Measurements from ENCODE around the gene GABRR2. TPM values are rescaled to one million over a fixed set of nuclear protein-coding genes. Genes with fewer than 3 reads are reported as not detected.

GABRR2 gene
- under 1 TPM; 0.18 to 0.42 TPM for total RNA-seq

DNA sequence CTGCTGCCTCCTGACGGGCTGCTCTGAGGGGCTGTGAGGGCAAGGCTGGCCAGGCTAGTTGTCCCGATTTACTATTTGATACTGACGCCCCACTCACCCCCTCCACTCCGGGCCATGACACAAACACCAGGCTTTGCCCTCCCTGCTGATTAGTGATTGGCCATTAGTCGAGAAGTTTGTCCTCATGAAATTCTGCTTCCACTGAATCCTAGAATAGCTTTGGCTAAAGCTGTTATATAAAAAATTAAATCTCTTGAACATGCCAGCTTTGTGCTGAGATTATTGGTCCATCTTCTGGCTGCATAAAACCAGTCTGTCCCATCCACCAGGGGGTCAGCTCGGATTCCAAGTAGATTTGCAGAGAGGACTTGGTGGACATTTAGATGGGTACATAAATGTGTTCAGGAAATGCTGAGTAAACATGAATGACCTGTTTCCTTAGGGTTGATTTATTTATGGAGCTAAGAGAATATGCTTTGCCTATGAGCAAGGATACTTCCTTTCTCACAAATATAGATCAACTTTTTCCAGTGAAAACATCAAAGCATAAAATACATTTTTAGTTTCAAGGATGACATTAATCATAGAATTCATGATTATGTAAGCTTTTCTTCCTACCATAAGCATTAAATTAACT is at the start of gene GABRR2:
Gene GABRR2, minus strand, starts transcription at position 51 of the 637 bp plus-strand sequence. CDS start 134 bp downstream, outside the sequence.
- no peak within 1 kb of the TSS for H3K4me3 Mint-ChIP-seq
- H3K27me3 Mint-ChIP-seq (ENCODE audit: low read depth): peaks cover 2% of the 10 kb centered on the region
- DNase-seq (no peak), ATAC-seq (no peak)
- ChIA-PET CTCF (no interaction called here), POLR2A (interaction anchor here (0.6 kb wide), 1 partner anchor 13 kb away, joined by 3 read pairs; no protein-coding TSS in a partner anchor)
- peaks cover 7% of the 10 kb centered on the region for H3K36me3 Mint-ChIP-seq (ENCODE audit: low read depth)
- H3K27ac Mint-ChIP-seq: no peak within 1 kb of the TSS
- no peaks in the 10 kb centered on the region for H3K9me3 Mint-ChIP-seq (ENCODE audit: insufficient read depth)
- no peaks in the 10 kb centered on the region for H3K4me1 Mint-ChIP-seq (ENCODE audit: low read depth)

DNA sequence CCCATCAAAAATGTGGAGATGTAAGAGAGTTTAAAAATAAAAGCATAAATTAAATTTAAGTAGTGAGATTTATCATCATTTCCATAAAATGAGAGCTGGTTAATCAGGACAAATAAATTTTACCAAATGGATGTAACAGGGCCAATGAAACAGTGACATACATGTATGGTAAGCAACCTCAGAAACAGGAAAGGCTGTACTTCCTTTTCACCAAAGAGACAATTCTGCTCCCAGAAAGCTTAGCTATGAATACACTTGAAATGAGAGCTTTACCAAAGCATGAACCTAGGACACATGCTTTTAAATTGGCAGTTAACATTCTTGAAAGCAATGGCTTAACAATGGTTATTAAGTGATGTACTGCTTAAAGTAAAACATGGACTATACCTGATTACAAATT is 49.5 kb upstream of the GABRR2 start:
- Mint-ChIP-seq H3K36me3 (ENCODE audit: low read depth) (peaks cover 6% of the 10 kb centered on the region), H3K27me3 (ENCODE audit: low read depth) (peaks cover under 1% of the 10 kb centered on the region), H3K27ac (no peak overlapping the region), H3K4me3 (no peak overlapping the region), H3K4me1 (ENCODE audit: low read depth) (peaks cover 42% of the 10 kb centered on the region), H3K9me3 (ENCODE audit: insufficient read depth) (peaks cover 8% of the 10 kb centered on the region)
- no peak for DNase-seq
- CTCF ChIA-PET: interaction anchor here (1.4 to 7.5 kb wide), 4 partner anchors 10 to 381 kb away, joined by 12 to 135 read pairs (median 74); partner anchors contain the start of gene UBE2J1
- POLR2A ChIA-PET: interaction anchor here (1.1 to 1.8 kb wide), 2 partner anchors 8 to 12 kb away, joined by 4 to 7 read pairs; partner anchors contain the start of gene UBE2J1
- no peak for ATAC-seq

DNA sequence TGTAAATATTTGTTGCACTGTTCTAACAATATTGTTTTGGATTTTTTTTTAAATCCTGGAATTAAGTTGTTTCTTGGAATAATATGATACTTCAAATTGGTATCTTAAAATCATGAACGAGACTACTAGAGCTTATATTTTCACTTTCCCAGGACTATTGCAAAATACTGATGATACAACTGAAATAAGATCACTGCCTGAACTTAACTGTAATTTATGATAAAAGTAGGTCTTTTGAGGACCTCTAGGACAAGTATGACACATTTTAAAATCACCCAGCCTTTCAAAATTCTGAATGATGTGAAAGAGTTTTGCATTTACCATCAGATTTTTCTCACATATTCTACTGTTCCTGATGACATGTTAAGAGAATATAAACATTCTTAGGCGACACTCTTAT is 46.1 kb upstream of the GABRR2 start:
- H3K4me1 Mint-ChIP-seq (ENCODE audit: low read depth): peaks cover 65% of the 10 kb centered on the region

DNA sequence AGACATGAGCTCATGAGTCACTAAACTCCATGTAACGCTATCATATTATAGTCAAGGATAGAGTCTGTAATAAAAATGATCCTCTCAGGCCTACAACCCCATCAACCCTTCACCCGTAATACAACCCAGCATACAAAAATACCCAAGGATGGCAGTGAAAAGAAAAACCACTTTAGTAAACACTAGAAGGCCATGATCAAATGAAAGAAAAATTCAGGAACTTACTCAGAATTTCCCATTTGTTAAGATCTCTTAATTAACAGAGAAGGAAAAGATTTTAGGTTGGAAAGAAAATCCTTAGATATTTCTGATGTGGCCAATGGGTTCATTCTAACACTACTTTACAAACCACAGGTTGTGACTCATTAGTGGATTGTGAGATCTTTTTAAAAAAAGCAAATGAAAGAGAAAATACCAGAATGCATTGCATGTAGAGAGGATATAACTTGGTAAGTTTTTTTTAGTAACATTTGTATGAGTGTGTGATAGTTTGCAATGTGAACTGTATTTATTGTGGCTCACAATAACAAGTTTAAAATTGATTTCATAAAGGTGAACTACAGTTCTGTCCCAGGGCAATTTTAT is 45.4 kb upstream of the GABRR2 start:
- ATAC-seq (peak; percentile 62), DNase-seq (no peak)
- Mint-ChIP-seq H3K9me3 (ENCODE audit: insufficient read depth) (peaks cover 8% of the 10 kb centered on the region), H3K4me1 (ENCODE audit: low read depth) (peaks cover 69% of the 10 kb centered on the region), H3K4me3 (peak overlapping the region; percentile 0), H3K27ac (peak overlapping the region; percentile 24), H3K36me3 (ENCODE audit: low read depth) (peaks cover 8% of the 10 kb centered on the region), H3K27me3 (ENCODE audit: low read depth) (no peaks in the 10 kb centered on the region)
- POLR2A ChIA-PET: interaction anchor here (0.6 to 1.3 kb wide), 2 partner anchors 9 to 60 kb away, joined by 3 to 4 read pairs; no protein-coding TSS in a partner anchor
- CTCF ChIA-PET: interaction anchor here (1.9 to 7.5 kb wide), 2 partner anchors 10 to 14 kb away, joined by 11 to 123 read pairs; no protein-coding TSS in a partner anchor

More for the DNA sequence above, 46.1 kb upstream of the GABRR2 start:
- H3K27me3 Mint-ChIP-seq (ENCODE audit: low read depth): no peaks in the 10 kb centered on the region
- CTCF ChIA-PET: interaction anchor here (1.7 to 7.5 kb wide), 2 partner anchors 13 to 71 kb away, joined by 5 to 123 read pairs; no protein-coding TSS in a partner anchor
- peaks cover 8% of the 10 kb centered on the region for H3K36me3 Mint-ChIP-seq (ENCODE audit: low read depth)
- peaks cover 8% of the 10 kb centered on the region for H3K9me3 Mint-ChIP-seq (ENCODE audit: insufficient read depth)
- DNase-seq (no peak), ATAC-seq (no peak)
- POLR2A ChIA-PET: no interaction called here
- H3K4me3 Mint-ChIP-seq: no peak overlapping the region
- peak overlapping the region; percentile 24 for H3K27ac Mint-ChIP-seq

DNA sequence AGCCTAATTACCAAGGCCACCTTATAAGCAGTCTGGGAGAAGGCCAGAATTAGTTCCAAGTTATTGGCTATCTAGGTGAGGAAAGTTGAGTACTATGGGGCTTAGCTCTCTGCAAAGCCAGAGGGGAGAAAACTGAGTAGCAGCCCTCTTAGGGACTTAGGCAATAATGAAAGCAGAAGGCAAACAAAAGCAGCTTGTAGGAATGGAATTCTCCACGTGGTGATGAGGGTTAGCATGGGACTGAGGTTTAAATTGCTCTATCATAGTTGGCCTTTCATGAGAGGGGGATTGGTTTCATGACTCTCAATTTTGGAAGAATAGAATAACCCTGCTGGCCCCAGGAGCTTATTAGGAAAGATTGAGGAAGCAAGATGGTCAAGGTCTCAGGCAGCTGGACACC is 44.5 kb upstream of the GABRR2 start:
- ChIA-PET POLR2A (interaction anchor here (0.6 to 1.3 kb wide), 5 partner anchors 9 to 469 kb away, joined by 3 to 4 read pairs (median 3); partner anchors contain the start of gene PNRC1), CTCF (interaction anchor here (1.9 to 7.5 kb wide), 2 partner anchors 9 to 15 kb away, joined by 11 to 123 read pairs; no protein-coding TSS in a partner anchor)
- Mint-ChIP-seq H3K36me3 (ENCODE audit: low read depth) (peaks cover 8% of the 10 kb centered on the region), H3K4me1 (ENCODE audit: low read depth) (peaks cover 65% of the 10 kb centered on the region), H3K4me3 (no peak overlapping the region), H3K9me3 (ENCODE audit: insufficient read depth) (peaks cover 8% of the 10 kb centered on the region), H3K27me3 (ENCODE audit: low read depth) (no peaks in the 10 kb centered on the region), H3K27ac (no peak overlapping the region)
- DNase-seq: no peak
- ATAC-seq: no peak

DNA sequence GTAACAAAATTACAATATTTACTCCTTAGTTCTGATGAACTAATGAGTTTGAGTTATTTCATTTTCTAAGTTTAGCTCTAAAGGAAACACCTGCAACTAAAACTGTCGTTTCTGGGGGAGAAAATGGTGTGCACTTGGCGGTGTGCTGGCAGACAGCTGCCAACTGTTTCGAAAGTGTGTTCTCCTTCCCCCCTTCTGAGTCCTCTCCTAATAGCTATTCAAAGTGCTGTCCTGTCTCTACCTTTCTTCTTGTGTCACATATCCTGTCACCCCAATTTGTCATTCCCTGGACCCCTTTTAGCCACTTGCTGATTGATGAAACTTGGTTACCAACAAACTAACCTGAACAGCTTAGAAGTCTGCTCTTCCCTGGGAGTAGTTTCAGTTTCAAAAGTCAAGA is 42.3 kb upstream of the GABRR2 start:
- H3K27ac Mint-ChIP-seq: peak overlapping the region; percentile 93
- H3K9me3 Mint-ChIP-seq (ENCODE audit: insufficient read depth): peaks cover 8% of the 10 kb centered on the region
- ChIA-PET POLR2A (interaction anchor here (0.7 to 4.0 kb wide), 4 partner anchors 15 to 455 kb away, joined by 3 to 21 read pairs (median 4); partner anchors contain the start of gene PNRC1), CTCF (interaction anchor here (0.9 to 9.8 kb wide), 8 partner anchors 9 to 277 kb away, joined by 3 to 135 read pairs (median 6); partner anchors contain the start of gene PNRC1)
- DNase-seq (peak; percentile 39), ATAC-seq (peak; percentile 30)
- peaks cover 70% of the 10 kb centered on the region for H3K4me1 Mint-ChIP-seq (ENCODE audit: low read depth)
- peaks cover 5% of the 10 kb centered on the region for H3K36me3 Mint-ChIP-seq (ENCODE audit: low read depth)
- peak overlapping the region; percentile 80 for H3K4me3 Mint-ChIP-seq
- H3K27me3 Mint-ChIP-seq (ENCODE audit: low read depth): no peaks in the 10 kb centered on the region

DNA sequence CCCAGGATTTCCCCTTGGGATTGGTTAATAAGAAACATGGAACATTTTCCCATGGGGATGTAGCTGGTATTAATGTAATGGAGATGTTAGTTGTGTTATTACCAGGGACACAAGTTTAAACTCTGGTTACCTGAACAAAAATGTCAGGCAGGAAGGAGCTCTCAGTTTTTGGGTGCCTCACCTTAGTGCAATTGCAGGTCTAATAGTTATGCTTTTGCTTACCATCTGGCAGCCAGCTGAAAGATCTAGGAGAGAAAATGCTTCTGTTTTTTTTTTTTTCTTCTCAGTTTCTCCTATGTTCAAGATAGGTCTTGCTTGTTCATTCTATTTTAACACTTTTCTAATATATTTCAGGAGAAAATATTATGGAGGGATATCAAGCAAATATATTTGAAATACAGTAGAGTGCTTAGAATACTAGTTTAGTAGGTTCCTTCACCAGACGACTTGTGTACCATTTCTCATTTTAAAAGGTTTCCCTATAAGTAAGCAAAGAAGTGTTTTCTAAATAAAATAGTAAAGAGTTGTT is 41.6 kb upstream of the GABRR2 start:
- no peak for ATAC-seq
- no peak for DNase-seq

DNA sequence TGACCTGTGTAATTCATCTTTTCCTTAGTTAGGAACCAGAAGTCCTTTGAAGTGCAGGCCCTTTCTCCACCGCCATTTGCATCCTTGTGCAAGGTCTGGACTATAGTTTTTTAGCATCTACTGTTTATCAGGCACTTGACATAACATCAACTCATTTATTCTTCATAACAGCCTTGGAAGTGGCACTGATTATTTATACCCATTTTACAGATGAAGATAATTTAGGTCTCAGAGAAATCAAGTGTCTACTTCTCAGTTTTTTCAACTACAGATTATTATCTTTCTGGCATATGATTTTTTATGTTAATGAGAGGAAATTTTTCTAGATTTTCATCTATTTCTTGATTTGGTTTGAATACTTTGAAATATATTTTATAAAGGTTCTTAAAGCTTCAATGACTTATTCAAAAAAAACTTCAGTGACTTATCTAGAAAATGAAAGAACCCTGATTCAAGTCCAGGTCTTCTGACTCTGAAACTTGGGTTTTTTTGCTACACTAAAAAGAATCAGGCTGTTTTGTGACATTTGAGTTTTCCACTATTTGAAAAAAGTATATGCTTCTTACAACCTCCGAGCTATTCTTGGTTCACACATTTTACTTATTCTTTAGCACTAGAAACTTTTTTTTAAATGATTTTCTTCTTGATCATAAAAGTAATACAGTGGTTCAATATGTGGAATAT is 40.6 kb upstream of the GABRR2 start:
- no peak overlapping the region for H3K27ac Mint-ChIP-seq
- peaks cover 10% of the 10 kb centered on the region for H3K36me3 Mint-ChIP-seq (ENCODE audit: low read depth)
- H3K27me3 Mint-ChIP-seq (ENCODE audit: low read depth): no peaks in the 10 kb centered on the region
- H3K9me3 Mint-ChIP-seq (ENCODE audit: insufficient read depth): peaks cover 2% of the 10 kb centered on the region
- H3K4me3 Mint-ChIP-seq: no peak overlapping the region
- H3K4me1 Mint-ChIP-seq (ENCODE audit: low read depth): peaks cover 72% of the 10 kb centered on the region
- POLR2A ChIA-PET: interaction anchor here (0.6 to 4.0 kb wide), 3 partner anchors 11 to 275 kb away, joined by 3 to 21 read pairs (median 3); partner anchors contain the start of gene PNRC1
- no peak for ATAC-seq
- CTCF ChIA-PET: interaction anchor here (1.3 to 9.8 kb wide), 4 partner anchors 11 to 58 kb away, joined by 3 to 135 read pairs (median 29); no protein-coding TSS in a partner anchor
- no peak for DNase-seq

More for the DNA sequence above, 41.6 kb upstream of the GABRR2 start:
- Mint-ChIP-seq H3K4me3 (peak overlapping the region; percentile 80), H3K36me3 (ENCODE audit: low read depth) (peaks cover 8% of the 10 kb centered on the region), H3K4me1 (ENCODE audit: low read depth) (peaks cover 72% of the 10 kb centered on the region), H3K27ac (peak overlapping the region; percentile 93), H3K9me3 (ENCODE audit: insufficient read depth) (peaks cover 8% of the 10 kb centered on the region), H3K27me3 (ENCODE audit: low read depth) (no peaks in the 10 kb centered on the region)
- ChIA-PET CTCF (interaction anchor here (0.9 to 9.8 kb wide), 10 partner anchors 9 to 276 kb away, joined by 3 to 135 read pairs (median 4); partner anchors contain the start of gene PNRC1), POLR2A (interaction anchor here (1.0 to 4.0 kb wide), 4 partner anchors 16 to 456 kb away, joined by 3 to 21 read pairs (median 4); partner anchors contain the start of gene PNRC1)

DNA sequence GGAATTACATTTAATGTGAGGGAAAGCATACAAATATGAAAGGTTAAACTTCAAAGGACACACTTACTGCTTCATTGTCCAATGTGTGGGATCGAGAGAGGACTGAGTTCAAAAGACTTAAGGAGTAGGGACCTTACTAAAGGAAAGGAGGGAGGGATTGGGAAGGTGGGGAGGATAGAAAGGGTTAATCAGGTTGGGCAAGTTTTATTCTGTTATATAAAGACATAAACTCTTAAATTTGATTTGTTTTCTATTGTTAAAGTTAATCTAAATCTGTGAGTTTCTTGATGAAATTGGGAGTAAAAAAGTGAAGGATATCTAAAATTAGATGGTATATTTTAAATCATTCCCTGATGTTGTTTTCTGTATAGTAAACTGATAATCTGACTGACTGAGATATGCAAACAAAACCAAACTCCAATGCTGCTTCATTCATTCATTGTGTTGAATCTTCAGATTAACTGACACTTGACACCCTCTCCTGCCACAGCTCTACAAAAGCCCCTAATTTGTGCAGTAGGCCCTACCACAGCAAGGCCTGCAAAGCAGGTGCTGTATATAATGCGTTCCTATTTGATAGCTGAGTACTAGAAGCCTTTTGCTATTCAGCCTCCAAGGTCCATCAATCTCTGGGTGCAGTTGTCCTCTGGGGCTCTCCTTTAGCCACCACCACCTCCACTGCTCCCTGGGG is 38.7 kb upstream of the GABRR2 start:
- Mint-ChIP-seq H3K9me3 (ENCODE audit: insufficient read depth) (no peaks in the 10 kb centered on the region), H3K27ac (peak overlapping the region; percentile 91), H3K4me3 (peak overlapping the region; percentile 98), H3K36me3 (ENCODE audit: low read depth) (peaks cover 20% of the 10 kb centered on the region), H3K4me1 (ENCODE audit: low read depth) (peaks cover 76% of the 10 kb centered on the region), H3K27me3 (ENCODE audit: low read depth) (no peaks in the 10 kb centered on the region)
- ChIA-PET POLR2A (interaction anchor here (4.0 kb wide), 1 partner anchor 274 kb away, joined by 21 read pairs; the partner anchor contains the start of gene PNRC1), CTCF (interaction anchor here (0.7 to 9.8 kb wide), 5 partner anchors 13 to 353 kb away, joined by 3 to 135 read pairs (median 8); no protein-coding TSS in a partner anchor)
- DNase-seq (no peak), ATAC-seq (no peak)

DNA sequence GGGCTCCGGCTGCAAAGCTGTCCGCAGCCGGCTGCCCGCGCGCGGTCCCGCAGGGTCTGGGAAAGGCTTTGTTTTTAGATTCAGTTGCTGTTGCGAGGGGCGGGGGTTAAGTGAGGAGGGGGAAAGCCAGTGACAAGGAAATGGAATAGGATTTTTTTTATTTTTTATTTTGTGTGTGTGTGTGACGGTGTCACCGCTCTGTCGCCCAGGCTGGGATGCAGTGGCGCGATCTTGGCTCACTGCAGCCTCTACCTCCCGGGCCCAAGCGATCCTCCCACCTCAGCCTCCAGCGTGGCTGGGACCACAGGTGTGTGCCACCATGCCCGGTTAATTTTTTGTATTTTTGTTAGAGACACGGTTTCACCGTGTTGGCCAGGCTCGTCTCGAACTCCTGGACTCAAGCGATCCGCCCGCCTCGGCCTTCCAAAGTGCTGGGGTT is 38.0 kb upstream of the GABRR2 start:
- H3K4me1 Mint-ChIP-seq (ENCODE audit: low read depth): peaks cover 80% of the 10 kb centered on the region
- H3K4me3 Mint-ChIP-seq: peak overlapping the region; percentile 98
- H3K9me3 Mint-ChIP-seq (ENCODE audit: insufficient read depth): no peaks in the 10 kb centered on the region
- H3K27me3 Mint-ChIP-seq (ENCODE audit: low read depth): no peaks in the 10 kb centered on the region
- no peak for ATAC-seq
- ChIA-PET CTCF (interaction anchor here (0.7 to 9.8 kb wide), 4 partner anchors 13 to 354 kb away, joined by 3 to 135 read pairs (median 3); no protein-coding TSS in a partner anchor), POLR2A (interaction anchor here (1.2 to 3.8 kb wide), 7 partner anchors 10 to 285 kb away, joined by 3 to 35 read pairs (median 8); partner anchors contain the start of genes PM20D2 and PNRC1)
- peak overlapping the region; percentile 91 for H3K27ac Mint-ChIP-seq
- H3K36me3 Mint-ChIP-seq (ENCODE audit: low read depth): peaks cover 25% of the 10 kb centered on the region
- DNase-seq: peak; percentile 38

Data from activated CD8-positive, alpha-beta T cell treated with anti-CD3 and anti-CD28 coated beads, Interleukin-2, amount 10 ng/mL, durations not matched to agents 7 days and 5 days (primary cell).